OCI-LY3 (cell line): Measurements from ENCODE around the gene RBM17.

Source experiments
- CTCF ChIP-seq: fragments of 200-600, 300-600 bp; sonication (generic); IDR thresholded peaks from 2 replicates; pipeline ENCODE4 v1.5.1; 2014; ENCODE audit warnings: antibody characterized with exemption, low read length, low read depth
- EZH2phosphoT487 ChIP-seq: fragments of 200-600 bp; shearing (Covaris generic); IDR thresholded peaks from 2 replicates; pipeline ENCODE4 v1.6.1; 2018; ENCODE audit warnings: antibody characterized with exemption, mixed run types, low read depth

- TF ChIP-seq CTCF (no peak), EZH2phosphoT487 (no peak)
Observed at GRCh38 chr10:6092731-6093130, 3.9 kb downstream of the RBM17 start.
